Fibroblast of mammary gland (primary cell): ENCODE measurements around the gene CORO6.
A peak's percentile ranks its signal among the peaks of the same experiment; 100 is the strongest.

Experiments used
- DNase-seq: peaks from one replicate; pipeline ENCODE4 v3.0.0-alpha.2; 2010; ENCODE audit warnings: low read depth
- H3K4me3 ChIP-seq: 2 replicates; pipeline ENCODE4 v1.5.1; 2011; ENCODE audit warnings: low read depth, mild to moderate bottlenecking, low read length, moderate library complexity; ENCODE audit not compliant: control insufficient read depth
- TF ChIP-seq, protein P1 (sequence below): conservative IDR thresholded peaks from 2 replicates; pipeline ENCODE4 v1.5.1; 2011; ENCODE audit warnings: low read depth, low read length, inconsistent platforms; ENCODE audit not compliant: control insufficient read depth, insufficient read depth

Gene CORO6

DNA sequence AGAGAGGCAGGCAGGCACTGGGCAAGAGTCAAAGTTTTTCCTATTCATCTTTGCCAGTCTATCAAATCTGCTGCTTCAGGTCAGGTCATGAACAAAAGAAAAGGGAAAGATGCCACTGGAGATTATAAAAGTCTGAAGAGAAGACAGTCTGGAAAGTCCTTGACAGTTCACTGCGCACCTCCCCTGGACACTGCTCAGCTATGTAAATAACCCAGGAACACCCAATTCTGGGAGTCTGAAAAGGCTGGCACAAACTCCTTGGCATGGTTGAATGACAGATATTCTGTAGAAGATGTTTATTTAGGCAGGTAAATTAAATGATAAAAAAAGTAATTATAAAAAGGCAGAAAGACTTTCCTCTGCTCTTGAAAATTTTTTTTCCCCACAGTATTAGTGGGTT is 5.2 kb upstream of the CORO6 start:
- no peak for DNase-seq
- no peak overlapping the region for H3K4me3 ChIP-seq
- TF ChIP-seq, protein P1, sequence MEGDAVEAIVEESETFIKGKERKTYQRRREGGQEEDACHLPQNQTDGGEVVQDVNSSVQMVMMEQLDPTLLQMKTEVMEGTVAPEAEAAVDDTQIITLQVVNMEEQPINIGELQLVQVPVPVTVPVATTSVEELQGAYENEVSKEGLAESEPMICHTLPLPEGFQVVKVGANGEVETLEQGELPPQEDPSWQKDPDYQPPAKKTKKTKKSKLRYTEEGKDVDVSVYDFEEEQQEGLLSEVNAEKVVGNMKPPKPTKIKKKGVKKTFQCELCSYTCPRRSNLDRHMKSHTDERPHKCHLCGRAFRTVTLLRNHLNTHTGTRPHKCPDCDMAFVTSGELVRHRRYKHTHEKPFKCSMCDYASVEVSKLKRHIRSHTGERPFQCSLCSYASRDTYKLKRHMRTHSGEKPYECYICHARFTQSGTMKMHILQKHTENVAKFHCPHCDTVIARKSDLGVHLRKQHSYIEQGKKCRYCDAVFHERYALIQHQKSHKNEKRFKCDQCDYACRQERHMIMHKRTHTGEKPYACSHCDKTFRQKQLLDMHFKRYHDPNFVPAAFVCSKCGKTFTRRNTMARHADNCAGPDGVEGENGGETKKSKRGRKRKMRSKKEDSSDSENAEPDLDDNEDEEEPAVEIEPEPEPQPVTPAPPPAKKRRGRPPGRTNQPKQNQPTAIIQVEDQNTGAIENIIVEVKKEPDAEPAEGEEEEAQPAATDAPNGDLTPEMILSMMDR = no peak

GRCh38 chr17:29625037-29625750 is 2.5 kb upstream of the CORO6 start:
- TF ChIP-seq, protein P1 = no peak
- no peak overlapping the region for H3K4me3 ChIP-seq
- DNase-seq = peak; percentile 77

DNA sequence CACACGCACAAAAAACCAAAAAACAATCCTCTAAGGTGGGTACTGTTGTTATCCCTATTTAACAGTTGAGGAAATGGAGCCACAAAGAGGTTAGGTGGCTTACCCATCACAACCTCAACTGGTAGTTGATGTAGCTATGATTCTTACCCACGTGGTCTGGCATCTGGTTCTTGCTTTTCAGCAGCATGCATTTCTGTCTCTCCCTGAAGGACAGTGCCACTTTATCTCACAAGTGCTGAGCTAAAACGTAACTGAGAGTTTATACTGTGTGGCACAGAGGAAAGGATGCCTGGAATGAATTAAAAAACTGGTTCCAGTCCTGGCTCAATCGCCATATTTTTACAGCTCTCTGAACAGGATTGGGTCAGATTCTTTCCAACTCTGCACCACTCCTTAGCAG is 1.9 kb upstream of the CORO6 start:
- TF ChIP-seq, protein P1 = no peak
- H3K4me3 ChIP-seq = no peak overlapping the region
- no peak for DNase-seq

- no peak for DNase-seq
- no peak overlapping the region for H3K4me3 ChIP-seq
- TF ChIP-seq, protein P1 = no peak
Measured at GRCh38 chr17:29623283-29623647, 553 bp upstream of the CORO6 start.

DNA sequence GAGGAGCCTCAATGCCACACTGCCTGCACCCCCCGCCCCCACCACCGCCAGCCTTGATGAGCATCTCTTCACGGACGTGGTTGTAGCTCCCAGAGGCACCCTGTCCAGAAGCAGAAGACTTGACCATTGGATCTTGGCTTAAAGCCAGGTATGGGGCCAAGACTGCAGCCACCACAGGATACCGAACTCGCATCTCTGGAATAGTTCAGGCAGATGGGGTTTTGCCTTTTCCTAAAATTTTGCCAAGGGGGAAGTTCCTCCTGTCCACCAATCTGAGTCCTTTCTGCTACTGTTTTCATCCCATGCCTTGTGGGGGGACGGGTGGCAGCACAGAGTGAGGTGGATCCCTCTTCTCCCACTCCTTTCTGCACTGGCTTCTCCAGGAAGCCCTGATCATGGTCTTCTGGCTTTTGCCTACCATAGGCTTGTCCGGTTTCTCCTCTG is 939 bp downstream of the CORO6 start:
- TF ChIP-seq, protein P1 = no peak
- DNase-seq = no peak
- peak overlapping the region; percentile 62 for H3K4me3 ChIP-seq

GRCh38 chr17:29620779-29621500 is 1.8 kb downstream of the CORO6 start:
- H3K4me3 ChIP-seq = no peak overlapping the region
- TF ChIP-seq, protein P1 = no peak
- DNase-seq = no peak
